Inferior parietal cortex (tissue), 1 donor: ENCODE results near the gene AZIN2.
"Not testable (repeated sequence)": the region's sequence is repeated elsewhere in the genome, so short reads cannot be mapped to it uniquely, and the experiment has no call there.

ENCODE experiments used
- DNase-seq: peaks from one replicate; pipeline ENCODE4 v3.0.0-alpha.2; 2016; ENCODE audit errors: extremely low spot score

The AZIN2 gene

GRCh38 chr1:33094486-33094885 is 13.5 kb downstream of the AZIN2 start:
- no peak for DNase-seq

- peak; percentile 86 for DNase-seq
These were observed 14.1 kb downstream of the AZIN2 start for GRCh38 chr1:33094971-33095604.

GRCh38 chr1:33096363-33097005 is 15.5 kb downstream of the AZIN2 start:
- peak; percentile 40 for DNase-seq

- DNase-seq = no peak
These were observed 16.2 kb downstream of the AZIN2 start for GRCh38 chr1:33097137-33097611.

GRCh38 chr1:33097762-33098161 is 16.8 kb downstream of the AZIN2 start:
- DNase-seq = no peak

GRCh38 chr1:33098371-33098770 is 17.4 kb downstream of the AZIN2 start:
- no peak for DNase-seq

- no peak for DNase-seq
These were observed 18.6 kb downstream of the AZIN2 start for GRCh38 chr1:33099290-33100118.

GRCh38 chr1:33100119-33100415 is 19.1 kb downstream of the AZIN2 start:
- DNase-seq = not testable (repeated sequence)

GRCh38 chr1:33110477-33110876 is 29.5 kb downstream of the AZIN2 start:
- no peak for DNase-seq

- DNase-seq = no peak
These were observed 31.0 kb downstream of the AZIN2 start for GRCh38 chr1:33111965-33112364.

- DNase-seq = no peak
These were observed 36.6 kb downstream of the AZIN2 start for GRCh38 chr1:33117440-33118085.

GRCh38 chr1:33118274-33118673 is 37.3 kb downstream of the AZIN2 start:
- DNase-seq = no peak

- DNase-seq = no peak
These were observed 38.1 kb downstream of the AZIN2 start for GRCh38 chr1:33119050-33119449.

- no peak for DNase-seq
These were observed 38.7 kb downstream of the AZIN2 start for GRCh38 chr1:33119532-33120217.

GRCh38 chr1:33120436-33121231 is 39.7 kb downstream of the AZIN2 start:
- DNase-seq = no peak

- DNase-seq = no peak
These were observed 40.8 kb downstream of the AZIN2 start for GRCh38 chr1:33121728-33122127.

GRCh38 chr1:33122483-33123178 is 41.7 kb downstream of the AZIN2 start:
- no peak for DNase-seq

GRCh38 chr1:33123266-33123665 is 42.3 kb downstream of the AZIN2 start:
- DNase-seq = no peak

- DNase-seq = not testable (repeated sequence)
These were observed 43.7 kb downstream of the AZIN2 start for GRCh38 chr1:33124647-33125046.

GRCh38 chr1:33126411-33127000 is 45.6 kb downstream of the AZIN2 start:
- no peak for DNase-seq
